HepG2 (cell line): Measurements from ENCODE around the gene CCDC117. TPM values are rescaled to one million over a fixed set of nuclear protein-coding genes. Genes with fewer than 3 reads are reported as not detected.
A peak's percentile ranks its signal among the peaks of the same experiment; 100 is the strongest.

Experiments used
- ATAD3A ChIP-seq: sonication (generic); formaldehyde crosslinking; IDR thresholded peaks from 2 replicates; pipeline ENCODE4 v1.4.0; 2020; ENCODE audit warnings: missing genetic modification reagents
- CREBL2 ChIP-seq: sonication (generic); formaldehyde crosslinking; IDR thresholded peaks from 2 replicates; pipeline ENCODE4 v1.8.1; 2023; ENCODE audit warnings: missing genetic modification reagents, mild to moderate bottlenecking, borderline replicate concordance
- FOXM1 ChIP-seq: sonication (generic); formaldehyde crosslinking; IDR thresholded peaks from 2 replicates; pipeline ENCODE4 v1.5.0; 2020; ENCODE audit warnings: missing genetic modification reagents
- HNRNPUL1 ChIP-seq: fragments of 200-400 bp; formaldehyde crosslinking; IDR thresholded peaks from 2 replicates; pipeline ENCODE4 v1.6.1; 2017; ENCODE audit warnings: low read depth, mild to moderate bottlenecking, low read length, moderate library complexity
- KDM4B ChIP-seq: sonication (generic); formaldehyde crosslinking; IDR thresholded peaks from 2 replicates; pipeline ENCODE4 v1.4.0; 2020; ENCODE audit warnings: missing genetic modification reagents
- MEIS2 ChIP-seq: sonication (generic); formaldehyde crosslinking; IDR thresholded peaks from 2 replicates; pipeline ENCODE4 v1.9.0; 2021; ENCODE audit warnings: mild to moderate bottlenecking, missing genetic modification reagents
- PCBP2 ChIP-seq: fragments of 200-400 bp; formaldehyde crosslinking; optimal IDR thresholded peaks from 2 replicates; pipeline ENCODE3; 2018; ENCODE audit warnings: low read length, low read depth; ENCODE audit not compliant: poor library complexity, severe bottlenecking
- REL ChIP-seq: sonication (generic); formaldehyde crosslinking; conservative IDR thresholded peaks from 2 replicates; pipeline ENCODE4 v1.8.0; 2022; ENCODE audit warnings: mild to moderate bottlenecking, missing genetic modification reagents, moderate library complexity
- RNF2 ChIP-seq: fragments of 450-650 bp; conservative IDR thresholded peaks from 2 replicates; pipeline ENCODE4 v1.6.1; 2016; ENCODE audit warnings: low read depth
- SRF ChIP-seq: IDR thresholded peaks from 2 replicates; pipeline ENCODE4 v1.6.1; 2011; ENCODE audit warnings: mild to moderate bottlenecking, low read depth, low read length, moderate library complexity
- TBX3 ChIP-seq: fragments of 450-650 bp; IDR thresholded peaks from 2 replicates; pipeline ENCODE4 v1.6.1; 2017; ENCODE audit warnings: antibody characterized with exemption, mild to moderate bottlenecking, inconsistent platforms, borderline replicate concordance
- ZBTB7B ChIP-seq: sonication (generic); formaldehyde crosslinking; IDR thresholded peaks from 2 replicates; pipeline ENCODE4 v1.4.0; 2020; ENCODE audit warnings: missing genetic modification reagents
- ZC3H13 ChIP-seq: sonication (generic); formaldehyde crosslinking; IDR thresholded peaks from 2 replicates; pipeline ENCODE4 v1.8.1; 2023; ENCODE audit warnings: mild to moderate bottlenecking, missing genetic modification reagents, moderate library complexity
- ZNF317 ChIP-seq: sonication (generic); formaldehyde crosslinking; IDR thresholded peaks from 2 replicates; pipeline ENCODE4 v1.5.0; 2020; ENCODE audit warnings: mild to moderate bottlenecking, missing genetic modification reagents
- ZNF383 ChIP-seq: sonication (generic); formaldehyde crosslinking; IDR thresholded peaks from 2 replicates; pipeline ENCODE4 v1.4.0; 2020; ENCODE audit warnings: missing genetic modification reagents, mild to moderate bottlenecking, borderline replicate concordance
- ZNF75D ChIP-seq: sonication (generic); formaldehyde crosslinking; IDR thresholded peaks from 2 replicates; pipeline ENCODE4 v1.8.1; 2023; ENCODE audit warnings: missing genetic modification reagents, mild to moderate bottlenecking, borderline replicate concordance
- ZSCAN25 ChIP-seq: sonication (generic); formaldehyde crosslinking; IDR thresholded peaks from 2 replicates; pipeline ENCODE4 v1.8.0; 2022; ENCODE audit warnings: mild to moderate bottlenecking, missing genetic modification reagents
- polyA plus RNA-seq, 8 experiments: library from polyadenylated mRNA; depleted of rRNA in 3 of 8; stranded (reverse) in 7 of 8; unstranded in 1 of 8; fragments of >200 nt; fragmentation: Illumina TruSeq in 4 of 8; extraction: Trizol in 4 of 8; gene quantifications; 2 replicates each; pipeline versions ENCODE4 v1.2.1 to v1.2.3, GENCODE V29; 2011 to 2016; ENCODE audit warnings: low read depth in 4 of 8, missing spikeins in 1 of 8, mixed read lengths in 1 of 8; ENCODE audit not compliant: insufficient read depth in 1 of 8
- total RNA-seq, 5 experiments: library from RNA; depleted of rRNA; stranded (reverse); fragments of >200 nt; fragmentation: Illumina TruSeq; extraction: Trizol; gene quantifications; 2 replicates each; pipeline ENCODE4 v1.2.3, GENCODE V29; 2016; ENCODE audit warnings: low read depth in 1 of 5
- TF ChIP-seq, protein P1 (sequence below): sonication (generic); formaldehyde crosslinking; IDR thresholded peaks from 2 replicates; pipeline ENCODE4 v1.4.0; 2020; ENCODE audit warnings: mild to moderate bottlenecking, missing genetic modification reagents
- TF ChIP-seq, protein P2 (sequence below): IDR thresholded peaks from 2 replicates; pipeline ENCODE4 v1.6.1; 2016; ENCODE audit warnings: low read depth, missing genetic modification reagents, missing compliant biosample characterization
- TF ChIP-seq, protein P3 (sequence below): IDR thresholded peaks from 2 replicates; pipeline ENCODE4 v1.6.1; 2016; ENCODE audit warnings: low read depth, borderline replicate concordance
- TF ChIP-seq, protein P4 (sequence below): sonication (generic); formaldehyde crosslinking; conservative IDR thresholded peaks from 2 replicates; pipeline ENCODE4 v1.8.1; 2023; ENCODE audit warnings: missing genetic modification reagents

CCDC117 gene
- total and polyA plus RNA-seq, 2 of the 13 experiments (the other 11 are each of a cell fraction or from before 2014, with no cell fraction given), result 12.6 to 34.2 TPM

DNA sequence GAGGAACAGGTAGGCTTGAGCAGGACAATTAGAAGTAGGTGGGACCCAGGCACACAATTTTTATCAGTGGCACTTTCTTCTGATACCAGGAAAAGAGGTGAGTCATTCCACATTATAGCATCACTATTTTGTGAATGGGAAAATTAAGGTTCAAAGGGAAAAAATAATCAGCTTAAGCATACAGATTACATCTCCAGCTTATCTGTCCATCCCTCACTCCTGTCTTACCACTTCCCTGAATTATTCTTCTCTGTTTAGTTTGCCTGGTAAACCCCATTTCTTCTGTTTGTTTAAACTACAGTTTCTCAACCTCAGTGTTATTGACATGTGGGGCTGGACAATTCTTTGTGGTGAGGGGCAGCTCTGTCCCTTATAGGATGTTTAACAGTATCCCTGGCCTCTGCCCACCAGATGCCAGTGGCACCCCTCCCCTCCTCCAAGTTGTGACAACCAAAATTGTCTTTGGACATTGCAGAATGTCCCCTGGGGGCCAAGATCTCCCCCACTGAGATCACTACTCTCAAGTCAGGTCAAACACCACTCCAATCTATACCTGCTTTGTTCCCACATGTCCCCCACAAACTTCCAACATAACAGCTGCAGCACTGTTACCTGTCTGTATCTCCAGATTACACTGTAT is 36.3 kb downstream of the CCDC117 start (continued):
- no peak for TF ChIP-seq ZSCAN25 (CRISPR knock-in tag)
- no peak for TF ChIP-seq FOXM1 (CRISPR knock-in tag)
- no peak for TF ChIP-seq RNF2
- no peak for TF ChIP-seq REL (CRISPR knock-in tag)
- TF ChIP-seq ZNF75D (CRISPR knock-in tag), result no peak
- no peak for TF ChIP-seq ZC3H13
- TF ChIP-seq ATAD3A (CRISPR knock-in tag), result no peak
- TF ChIP-seq, protein P1, sequence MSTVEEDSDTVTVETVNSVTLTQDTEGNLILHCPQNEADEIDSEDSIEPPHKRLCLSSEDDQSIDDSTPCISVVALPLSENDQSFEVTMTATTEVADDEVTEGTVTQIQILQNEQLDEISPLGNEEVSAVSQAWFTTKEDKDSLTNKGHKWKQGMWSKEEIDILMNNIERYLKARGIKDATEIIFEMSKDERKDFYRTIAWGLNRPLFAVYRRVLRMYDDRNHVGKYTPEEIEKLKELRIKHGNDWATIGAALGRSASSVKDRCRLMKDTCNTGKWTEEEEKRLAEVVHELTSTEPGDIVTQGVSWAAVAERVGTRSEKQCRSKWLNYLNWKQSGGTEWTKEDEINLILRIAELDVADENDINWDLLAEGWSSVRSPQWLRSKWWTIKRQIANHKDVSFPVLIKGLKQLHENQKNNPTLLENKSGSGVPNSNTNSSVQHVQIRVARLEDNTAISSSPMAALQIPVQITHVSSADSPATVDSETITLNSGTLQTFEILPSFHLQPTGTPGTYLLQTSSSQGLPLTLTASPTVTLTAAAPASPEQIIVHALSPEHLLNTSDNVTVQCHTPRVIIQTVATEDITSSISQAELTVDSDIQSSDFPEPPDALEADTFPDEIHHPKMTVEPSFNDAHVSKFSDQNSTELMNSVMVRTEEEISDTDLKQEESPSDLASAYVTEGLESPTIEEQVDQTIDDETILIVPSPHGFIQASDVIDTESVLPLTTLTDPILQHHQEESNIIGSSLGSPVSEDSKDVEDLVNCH (CRISPR knock-in tag), result no peak
- TF ChIP-seq CREBL2 (CRISPR knock-in tag), result no peak
- no peak for TF ChIP-seq MEIS2
- TF ChIP-seq HNRNPUL1, result no peak
- TF ChIP-seq, protein P2, sequence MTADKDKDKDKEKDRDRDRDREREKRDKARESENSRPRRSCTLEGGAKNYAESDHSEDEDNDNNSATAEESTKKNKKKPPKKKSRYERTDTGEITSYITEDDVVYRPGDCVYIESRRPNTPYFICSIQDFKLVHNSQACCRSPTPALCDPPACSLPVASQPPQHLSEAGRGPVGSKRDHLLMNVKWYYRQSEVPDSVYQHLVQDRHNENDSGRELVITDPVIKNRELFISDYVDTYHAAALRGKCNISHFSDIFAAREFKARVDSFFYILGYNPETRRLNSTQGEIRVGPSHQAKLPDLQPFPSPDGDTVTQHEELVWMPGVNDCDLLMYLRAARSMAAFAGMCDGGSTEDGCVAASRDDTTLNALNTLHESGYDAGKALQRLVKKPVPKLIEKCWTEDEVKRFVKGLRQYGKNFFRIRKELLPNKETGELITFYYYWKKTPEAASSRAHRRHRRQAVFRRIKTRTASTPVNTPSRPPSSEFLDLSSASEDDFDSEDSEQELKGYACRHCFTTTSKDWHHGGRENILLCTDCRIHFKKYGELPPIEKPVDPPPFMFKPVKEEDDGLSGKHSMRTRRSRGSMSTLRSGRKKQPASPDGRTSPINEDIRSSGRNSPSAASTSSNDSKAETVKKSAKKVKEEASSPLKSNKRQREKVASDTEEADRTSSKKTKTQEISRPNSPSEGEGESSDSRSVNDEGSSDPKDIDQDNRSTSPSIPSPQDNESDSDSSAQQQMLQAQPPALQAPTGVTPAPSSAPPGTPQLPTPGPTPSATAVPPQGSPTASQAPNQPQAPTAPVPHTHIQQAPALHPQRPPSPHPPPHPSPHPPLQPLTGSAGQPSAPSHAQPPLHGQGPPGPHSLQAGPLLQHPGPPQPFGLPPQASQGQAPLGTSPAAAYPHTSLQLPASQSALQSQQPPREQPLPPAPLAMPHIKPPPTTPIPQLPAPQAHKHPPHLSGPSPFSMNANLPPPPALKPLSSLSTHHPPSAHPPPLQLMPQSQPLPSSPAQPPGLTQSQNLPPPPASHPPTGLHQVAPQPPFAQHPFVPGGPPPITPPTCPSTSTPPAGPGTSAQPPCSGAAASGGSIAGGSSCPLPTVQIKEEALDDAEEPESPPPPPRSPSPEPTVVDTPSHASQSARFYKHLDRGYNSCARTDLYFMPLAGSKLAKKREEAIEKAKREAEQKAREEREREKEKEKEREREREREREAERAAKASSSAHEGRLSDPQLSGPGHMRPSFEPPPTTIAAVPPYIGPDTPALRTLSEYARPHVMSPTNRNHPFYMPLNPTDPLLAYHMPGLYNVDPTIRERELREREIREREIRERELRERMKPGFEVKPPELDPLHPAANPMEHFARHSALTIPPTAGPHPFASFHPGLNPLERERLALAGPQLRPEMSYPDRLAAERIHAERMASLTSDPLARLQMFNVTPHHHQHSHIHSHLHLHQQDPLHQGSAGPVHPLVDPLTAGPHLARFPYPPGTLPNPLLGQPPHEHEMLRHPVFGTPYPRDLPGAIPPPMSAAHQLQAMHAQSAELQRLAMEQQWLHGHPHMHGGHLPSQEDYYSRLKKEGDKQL, result 0 out of 2 replicates have a peak, but pooled peaks have one; percentile 69
- TF ChIP-seq, protein P3, sequence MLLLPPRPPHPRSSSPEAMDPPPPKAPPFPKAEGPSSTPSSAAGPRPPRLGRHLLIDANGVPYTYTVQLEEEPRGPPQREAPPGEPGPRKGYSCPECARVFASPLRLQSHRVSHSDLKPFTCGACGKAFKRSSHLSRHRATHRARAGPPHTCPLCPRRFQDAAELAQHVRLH (CRISPR knock-in tag), result no peak
- TF ChIP-seq TBX3, result peak; percentile 13; the same call in 1 of the 2 replicates
- TF ChIP-seq SRF, result no peak
- no peak for TF ChIP-seq KDM4B (CRISPR knock-in tag)
- no peak for TF ChIP-seq PCBP2
- peak; percentile 77; the same call in 1 of the 2 replicates for TF ChIP-seq ZBTB7B (CRISPR knock-in tag)
- TF ChIP-seq, protein P4, sequence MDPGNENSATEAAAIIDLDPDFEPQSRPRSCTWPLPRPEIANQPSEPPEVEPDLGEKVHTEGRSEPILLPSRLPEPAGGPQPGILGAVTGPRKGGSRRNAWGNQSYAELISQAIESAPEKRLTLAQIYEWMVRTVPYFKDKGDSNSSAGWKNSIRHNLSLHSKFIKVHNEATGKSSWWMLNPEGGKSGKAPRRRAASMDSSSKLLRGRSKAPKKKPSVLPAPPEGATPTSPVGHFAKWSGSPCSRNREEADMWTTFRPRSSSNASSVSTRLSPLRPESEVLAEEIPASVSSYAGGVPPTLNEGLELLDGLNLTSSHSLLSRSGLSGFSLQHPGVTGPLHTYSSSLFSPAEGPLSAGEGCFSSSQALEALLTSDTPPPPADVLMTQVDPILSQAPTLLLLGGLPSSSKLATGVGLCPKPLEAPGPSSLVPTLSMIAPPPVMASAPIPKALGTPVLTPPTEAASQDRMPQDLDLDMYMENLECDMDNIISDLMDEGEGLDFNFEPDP (CRISPR knock-in tag), result no peak
- TF ChIP-seq ZNF317 (CRISPR knock-in tag), result no peak
- TF ChIP-seq ZNF383 (CRISPR knock-in tag), result no peak
